HG02885 (cell line): ENCODE results near the gene MTIF2.
"Not testable (repeated sequence)": the region's sequence is repeated elsewhere in the genome, so short reads cannot be mapped to it uniquely, and the experiment has no call there.

ENCODE experiments used
- ATAC-seq: cut with Tn5 transposase; IDR thresholded peaks from one replicate; pipeline ENCODE4 v1.9.1; 2021; ENCODE audit warnings: mild to moderate bottlenecking; ENCODE audit not compliant: unreplicated experiment, poor library complexity

The MTIF2 gene

DNA sequence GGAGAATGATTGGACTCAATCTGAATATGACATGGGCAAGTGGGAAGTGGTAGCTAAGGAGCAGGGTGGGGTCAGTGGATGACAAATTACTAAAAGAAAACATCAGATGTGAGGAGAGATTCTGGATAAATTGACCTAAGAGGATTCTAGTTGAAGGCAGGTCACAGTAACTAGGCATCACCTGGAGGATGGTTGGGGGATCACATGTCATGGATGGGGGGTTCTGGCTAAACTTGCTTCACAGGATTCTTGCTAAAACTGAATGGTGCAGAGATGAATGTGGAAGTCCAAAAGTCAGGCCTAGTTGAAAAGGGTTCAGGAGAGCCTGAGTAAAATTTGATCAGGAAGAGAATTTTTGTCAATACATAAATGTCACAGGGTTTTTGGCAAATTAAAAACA is 55.2 kb downstream of the MTIF2 start:
- no peak for ATAC-seq

DNA sequence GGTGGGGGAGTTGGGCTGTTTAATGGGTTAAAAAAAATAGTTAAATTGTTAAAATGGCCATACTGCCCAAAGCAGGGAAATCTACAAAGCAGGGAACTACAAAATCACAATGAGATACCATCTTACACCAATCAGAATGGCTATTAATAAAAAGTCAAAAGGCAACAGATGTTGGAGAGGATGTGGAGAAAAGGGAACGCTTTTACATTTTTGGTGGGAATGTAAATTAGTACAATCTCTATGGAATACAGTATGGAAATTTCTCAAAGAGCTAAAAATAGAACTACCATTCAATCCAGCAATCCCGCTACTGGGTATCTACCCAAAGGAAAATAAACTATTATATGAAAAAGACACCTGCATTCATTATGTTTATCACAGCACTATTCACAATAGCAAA is 64.1 kb downstream of the MTIF2 start:
- no peak for ATAC-seq

- no peak for ATAC-seq
Measured at GRCh38 chr2:55204536-55204935, 64.5 kb downstream of the MTIF2 start.

DNA sequence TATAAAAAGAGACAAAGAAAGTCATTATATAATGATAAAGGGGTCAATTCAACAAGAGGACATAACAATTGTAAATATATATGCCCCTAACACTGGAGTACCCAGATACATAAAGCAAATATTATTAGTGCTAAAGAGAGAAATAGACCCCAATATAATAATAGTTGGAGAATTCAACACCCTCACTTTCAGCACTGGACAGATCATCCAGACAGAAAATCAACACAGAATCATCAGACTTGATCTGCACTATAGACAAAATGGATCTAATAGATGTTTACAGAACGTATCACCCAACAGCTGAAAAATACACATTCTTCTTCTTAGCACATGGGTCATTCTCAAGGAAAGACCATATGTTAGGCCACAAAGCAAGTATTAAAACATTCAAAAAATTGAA is 68.6 kb downstream of the MTIF2 start:
- no peak for ATAC-seq

- no peak for ATAC-seq
Measured at GRCh38 chr2:55196526-55196925, 72.5 kb downstream of the MTIF2 start.

DNA sequence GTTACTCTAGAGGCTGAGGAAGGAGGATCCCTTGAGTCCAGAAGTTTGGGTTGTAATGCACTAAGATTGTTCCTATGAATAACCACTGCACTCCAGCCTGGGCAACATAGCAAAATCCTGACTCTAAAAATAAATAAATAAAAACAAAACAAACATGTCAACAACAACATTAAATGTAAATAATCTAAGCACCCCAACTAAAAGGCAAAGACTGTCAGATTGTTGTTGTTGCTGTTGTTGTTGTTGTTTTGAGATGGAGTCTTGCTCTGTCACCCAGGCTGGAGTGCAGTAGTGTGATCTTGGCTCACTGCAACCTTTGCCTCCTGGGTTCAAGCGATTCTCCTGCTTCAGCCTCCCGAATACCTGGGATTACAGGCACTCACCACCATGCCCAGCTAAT is 77.1 kb downstream of the MTIF2 start:
- ATAC-seq: not testable (repeated sequence)

DNA sequence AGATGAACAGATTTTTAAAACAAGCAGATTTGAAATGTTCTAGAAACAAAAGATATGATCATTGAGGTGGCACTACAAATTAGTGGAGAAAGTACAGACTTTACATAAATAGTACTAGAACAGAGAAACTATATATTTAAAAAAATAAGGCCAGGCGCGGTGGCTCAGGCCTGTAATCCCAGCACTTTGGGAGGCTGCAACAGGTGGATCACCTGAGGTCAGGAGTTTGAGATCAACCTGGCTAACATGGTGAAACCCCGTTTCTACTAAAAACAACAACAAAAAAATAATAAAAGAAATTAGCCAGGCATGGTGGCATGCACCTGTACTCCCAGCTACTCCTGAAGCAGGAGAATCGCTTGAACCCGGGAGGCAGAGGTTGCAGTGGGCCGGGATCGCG is 82.2 kb downstream of the MTIF2 start:
- not testable (repeated sequence) for ATAC-seq
